ENCODE data around the gene OVOL2.
"Not testable (repeated sequence)": the region's sequence is repeated elsewhere in the genome, so short reads cannot be mapped to it uniquely, and the experiment has no call there.

OVOL2 gene

DNA sequence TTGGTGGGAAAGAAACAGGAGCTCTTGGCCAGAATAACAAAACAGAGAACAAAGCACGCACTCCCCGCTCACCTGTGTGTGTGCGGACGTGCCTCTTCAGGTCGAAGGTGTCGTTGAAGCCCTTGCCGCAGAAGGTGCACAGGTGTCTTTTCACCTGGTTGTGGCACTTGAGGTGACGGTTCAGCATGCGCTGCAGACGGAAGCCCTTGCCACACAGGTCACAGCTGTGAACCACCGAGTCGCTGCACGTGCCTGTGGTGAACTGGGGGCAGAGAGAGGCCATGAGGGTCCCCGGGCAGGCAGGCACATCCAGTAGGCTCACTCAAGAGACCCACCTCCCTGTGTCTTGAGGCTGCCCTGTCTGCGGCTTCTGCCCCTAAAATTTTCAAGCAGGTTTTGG lies 16.3 kb downstream of the OVOL2 start:
- DNase-seq (ENCODE audit: insufficient read length, low spot score) (no peak), FAIRE-seq (no peak)
- TF ChIP-seq CTCF (IDR thresholded peaks at IDR 0.05; ENCODE audit: insufficient read depth, missing control alignments) = no peak

- DNase-seq (ENCODE audit: insufficient read length, low spot score) = no peak
- TF ChIP-seq CTCF (IDR thresholded peaks at IDR 0.05; ENCODE audit: insufficient read depth, missing control alignments) = no peak
- no peak for FAIRE-seq
Observed at GRCh38 chr20:18039063-18039462, 18.7 kb downstream of the OVOL2 start.

GRCh38 chr20:18034039-18034438 lies 23.7 kb downstream of the OVOL2 start:
- FAIRE-seq (no peak), DNase-seq (ENCODE audit: insufficient read length, low spot score) (no peak)
- TF ChIP-seq CTCF (IDR thresholded peaks at IDR 0.05; ENCODE audit: insufficient read depth, missing control alignments) = no peak

- TF ChIP-seq CTCF (IDR thresholded peaks at IDR 0.05; ENCODE audit: insufficient read depth, missing control alignments) = no peak
- DNase-seq (ENCODE audit: insufficient read length, low spot score) (no peak), FAIRE-seq (no peak)
Observed at GRCh38 chr20:18032977-18033892, 24.5 kb downstream of the OVOL2 start.

- TF ChIP-seq CTCF (IDR thresholded peaks at IDR 0.05; ENCODE audit: insufficient read depth, missing control alignments) = no peak
- no peak for DNase-seq (ENCODE audit: insufficient read length, low spot score)
- no peak for FAIRE-seq
Observed at GRCh38 chr20:18031888-18032509, 25.7 kb downstream of the OVOL2 start.

GRCh38 chr20:18031050-18031449 lies 26.7 kb downstream of the OVOL2 start:
- DNase-seq (ENCODE audit: insufficient read length, low spot score) (no peak), FAIRE-seq (no peak)
- no peak for TF ChIP-seq CTCF (IDR thresholded peaks at IDR 0.05; ENCODE audit: insufficient read depth, missing control alignments)

DNA sequence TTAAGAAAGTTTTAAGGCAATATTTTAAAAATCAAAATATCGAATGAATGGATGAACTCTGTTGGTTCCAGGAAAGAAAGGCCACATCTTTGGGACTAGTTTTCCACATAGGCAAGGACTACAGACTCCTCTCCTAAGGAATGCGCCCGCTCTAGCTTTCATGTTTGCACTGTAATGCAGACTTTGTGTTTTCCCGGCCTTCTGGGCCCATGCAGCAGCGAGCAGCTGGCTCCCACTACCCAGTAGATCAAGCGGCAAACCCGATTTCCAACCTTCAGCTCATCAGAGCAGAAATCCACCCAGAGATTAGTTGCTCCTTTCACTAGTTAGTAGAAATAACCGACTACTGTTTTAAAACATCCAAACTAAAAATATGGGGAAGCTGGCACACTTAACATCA lies 27.7 kb downstream of the OVOL2 start:
- FAIRE-seq (no peak), DNase-seq (ENCODE audit: insufficient read length, low spot score) (no peak)
- no peak for TF ChIP-seq CTCF (IDR thresholded peaks at IDR 0.05; ENCODE audit: insufficient read depth, missing control alignments)

DNA sequence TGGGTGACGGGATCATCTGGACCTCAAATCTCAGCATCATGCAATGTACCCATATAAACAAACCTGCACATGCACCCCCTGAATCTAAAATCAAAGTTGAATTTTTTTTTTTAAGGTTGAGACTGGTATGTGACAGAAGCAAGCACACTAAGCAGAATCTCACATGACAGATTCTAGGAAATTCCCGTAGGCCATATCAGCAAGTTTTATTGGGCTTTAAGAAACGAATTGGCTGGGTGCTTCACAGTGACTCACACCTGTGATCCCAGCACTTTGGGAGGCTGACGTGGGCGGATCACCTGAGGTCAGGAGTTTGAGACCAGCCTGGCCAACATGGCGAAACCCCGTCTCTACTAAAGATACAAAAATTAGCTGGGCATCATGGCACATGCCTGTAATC lies 30.7 kb downstream of the OVOL2 start:
- not testable (repeated sequence) for FAIRE-seq; DNase-seq (ENCODE audit: insufficient read length, low spot score)

Data from D721Med (cell line).